ENCODE measurements around the gene GNE. TPM values are rescaled to one million over a fixed set of nuclear protein-coding genes. Genes with fewer than 3 reads are reported as not detected.
"Not testable (repeated sequence)": the region's sequence is repeated elsewhere in the genome, so short reads cannot be mapped to it uniquely, and the experiment has no call there.

Gene GNE
- total RNA-seq, 6 experiments from 2014 or later = 45.4 to 133 (median 76.5) TPM

DNA sequence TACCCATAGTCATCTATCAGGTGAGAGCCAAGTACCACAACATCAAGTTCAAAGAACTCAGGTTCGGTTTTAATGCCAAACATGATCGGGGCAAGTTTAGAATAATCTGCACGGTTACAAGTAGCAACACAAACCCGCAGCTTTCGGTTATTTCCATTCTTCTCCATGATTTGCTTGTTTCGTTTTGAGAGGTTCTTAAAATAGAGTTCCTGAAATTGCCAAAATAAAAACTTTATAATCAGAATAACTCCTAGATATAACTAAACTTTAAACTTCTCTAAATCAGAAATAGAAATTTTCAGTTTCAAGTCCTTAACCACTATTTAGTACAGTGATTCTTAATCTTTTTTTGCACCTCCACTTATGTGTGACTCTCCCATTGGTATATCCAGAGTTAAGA, 9.1 kb downstream of the GNE start:
- intact Hi-C loops (cut with DNase I) = no loop called here
- ATAC-seq = no peak
- WGBS (ENCODE audit: insufficient coverage, low coverage, low lambda C conversion rate, missing lambda C conversion rate) = 8% methylated on average over 6 of the region's 6 CpGs

GRCh38 chr9:36248061-36248460, 10.2 kb downstream of the GNE start:
- H3K9me3 ChIP-seq; H3K4me3 ChIP-seq; intact Hi-C loops (cut with DNase I); H3K27me3 ChIP-seq; DNase-seq: not testable (repeated sequence)
- TF ChIP-seq CTCF (IDR thresholded peaks at IDR 0.05) = peak; percentile 36 to 41 (median 40)
- Histone ChIP-seq H3K27ac (peak overlapping the region in 2 of 3 donors; percentile 1 to 95), H3K4me1 (peaks cover 0 to 40% (median 9%) of the 10 kb centered on the region in 4 donors), H3K36me3 (peaks cover 0 to 43% (median 21%) of the 10 kb centered on the region in 4 donors)
- WGBS (ENCODE audit: insufficient coverage, low coverage, low lambda C conversion rate, missing lambda C conversion rate) = 58% methylated on average over 8 of the region's 8 CpGs
- ATAC-seq = peak in 1 of 4 donors; percentile 32

More for the DNA sequence above, 9.1 kb downstream of the GNE start:
- Histone ChIP-seq H3K4me3 (no peak overlapping the region), H3K36me3 (peaks cover 0 to 32% (median 16%) of the 10 kb centered on the region in 4 donors), H3K9me3 (no peaks in the 10 kb centered on the region), H3K27ac (peak overlapping the region in 2 of 3 donors; percentile 95 to 100), H3K27me3 (no peaks in the 10 kb centered on the region), H3K4me1 (peaks cover 0 to 51% (median 13%) of the 10 kb centered on the region in 4 donors)
- no peak for TF ChIP-seq POLR2A (IDR thresholded peaks at IDR 0.05)
- TF ChIP-seq CTCF (IDR thresholded peaks at IDR 0.05) = no peak
- no peak for DNase-seq

- intact Hi-C loops (cut with DNase I) = no loop called here
- Histone ChIP-seq H3K4me1 (peaks cover 0 to 33% (median 9%) of the 10 kb centered on the region in 4 donors), H3K4me3 (no peak overlapping the region), H3K27ac (no peak overlapping the region), H3K27me3 (no peaks in the 10 kb centered on the region), H3K9me3 (no peaks in the 10 kb centered on the region), H3K36me3 (peaks cover 0 to 49% (median 23%) of the 10 kb centered on the region in 4 donors)
- no peak for ATAC-seq
- DNase-seq = no peak
- TF ChIP-seq CTCF (IDR thresholded peaks at IDR 0.05) (no peak), POLR2A (IDR thresholded peaks at IDR 0.05) (no peak)
- 78% methylated on average over 3 of the region's 3 CpGs for WGBS (ENCODE audit: insufficient coverage, low coverage, low lambda C conversion rate, missing lambda C conversion rate)
These were observed 10.9 kb downstream of the GNE start for GRCh38 chr9:36247356-36247755.

DNA sequence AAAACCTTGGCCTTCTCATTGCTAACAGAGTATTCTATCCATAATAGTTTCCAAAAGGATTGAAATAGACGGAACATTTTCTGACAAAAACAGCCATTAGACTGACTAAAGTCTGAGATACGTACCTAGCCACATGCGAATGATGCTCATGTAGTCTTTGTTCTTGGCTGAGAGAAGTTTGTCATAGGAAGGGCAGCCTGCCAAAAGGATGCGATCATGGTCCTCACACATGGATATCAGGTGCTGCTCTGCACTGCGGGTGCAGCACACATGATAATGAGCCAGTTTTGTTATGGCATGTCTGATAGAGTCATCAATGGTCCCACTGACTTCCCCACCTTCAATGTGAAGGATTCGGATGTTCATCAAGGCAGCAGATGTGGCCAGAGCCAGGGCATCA, 12.3 kb downstream of the GNE start:
- no peak for TF ChIP-seq CTCF (IDR thresholded peaks at IDR 0.05)
- no peak for TF ChIP-seq POLR2A (IDR thresholded peaks at IDR 0.05)
- no peak overlapping the region for H3K4me3 ChIP-seq
- peaks cover 0 to 63% (median 23%) of the 10 kb centered on the region in 4 donors for H3K36me3 ChIP-seq
- ATAC-seq = peak in 2 of 4 donors; percentile 32 to 34
- no peaks in the 10 kb centered on the region for H3K27me3 ChIP-seq
- H3K27ac ChIP-seq = no peak overlapping the region
- DNase-seq = no peak
- no peaks in the 10 kb centered on the region for H3K9me3 ChIP-seq
- WGBS (ENCODE audit: insufficient coverage, low coverage, low lambda C conversion rate, missing lambda C conversion rate) = 74% methylated on average over 6 of the region's 6 CpGs
- H3K4me1 ChIP-seq = peaks cover 0 to 27% (median 7%) of the 10 kb centered on the region in 4 donors
- intact Hi-C loops (cut with DNase I) = no loop called here

DNA sequence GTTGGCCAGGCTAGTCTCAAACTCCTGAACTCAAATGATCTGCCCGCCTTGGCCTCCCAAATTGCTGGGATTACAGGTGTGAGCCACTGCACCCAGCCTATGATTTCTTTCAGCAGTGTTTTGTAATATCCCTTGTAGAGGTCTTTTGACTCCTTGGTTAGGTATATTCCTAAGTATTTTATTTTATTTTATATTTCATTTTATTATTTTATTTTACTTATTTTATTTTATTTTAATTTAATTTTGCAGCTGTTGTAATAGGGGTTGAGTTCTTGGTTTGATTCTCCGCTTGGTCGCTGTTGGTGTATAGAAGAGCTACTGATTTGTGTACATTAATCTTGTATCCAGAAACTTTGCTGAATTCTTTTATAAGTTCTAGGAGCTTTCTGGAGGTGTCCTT, 18.6 kb downstream of the GNE start:
- not testable (repeated sequence) for H3K9me3 ChIP-seq, H3K4me1 ChIP-seq, ATAC-seq, H3K27me3 ChIP-seq, H3K27ac ChIP-seq, DNase-seq, H3K4me3 ChIP-seq
- peaks cover 0 to 63% (median 14%) of the 10 kb centered on the region in 4 donors for H3K36me3 ChIP-seq
- WGBS (ENCODE audit: insufficient coverage, low coverage, low lambda C conversion rate, missing lambda C conversion rate) = 100% methylated on average over 2 of the region's 3 CpGs
- intact Hi-C loops (cut with DNase I) = loop anchor here in 1 of 2 donors (10.0 kb wide), 1 partner anchor 95 kb away; no protein-coding TSS in a partner anchor

DNA sequence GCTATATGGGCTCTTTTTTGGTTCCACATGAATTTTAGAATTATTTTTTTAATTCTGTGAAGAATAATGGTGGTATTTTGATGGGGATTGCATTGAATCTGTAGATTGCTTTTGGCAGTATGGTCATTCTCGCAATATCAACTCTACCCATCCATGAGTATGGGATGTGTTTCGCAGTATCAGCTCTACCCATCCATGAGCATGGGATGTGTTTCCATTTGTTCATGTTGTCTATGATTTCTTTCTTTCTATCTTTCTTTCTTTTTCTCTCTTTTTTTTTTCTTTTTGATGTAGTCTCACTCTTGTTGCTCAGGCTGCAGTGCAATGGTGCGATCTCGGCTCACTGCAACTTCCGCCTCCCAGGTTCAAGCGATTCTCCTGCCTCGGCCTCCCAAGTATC, 19.0 kb downstream of the GNE start:
- DNase-seq, H3K9me3 ChIP-seq, H3K27ac ChIP-seq, ATAC-seq, H3K27me3 ChIP-seq, H3K4me3 ChIP-seq, H3K4me1 ChIP-seq: not testable (repeated sequence)
- H3K36me3 ChIP-seq = peaks cover 0 to 62% (median 14%) of the 10 kb centered on the region in 4 donors
- intact Hi-C loops (cut with DNase I) = loop anchor here in 1 of 2 donors (10.0 kb wide), 1 partner anchor 96 kb away; no protein-coding TSS in a partner anchor
- WGBS (ENCODE audit: insufficient coverage, low coverage, low lambda C conversion rate, missing lambda C conversion rate) = 98% methylated on average over 7 of the region's 7 CpGs
